ENCODE results near the gene POLR2H.

GRCh38 chr3:184347321-184348056 is 14.0 kb upstream of the POLR2H start:
- no peak for TF ChIP-seq GATA2 (IDR thresholded peaks at IDR 0.05; ENCODE audit: low read depth, low read length)
- no peak for TF ChIP-seq GATA3 (IDR thresholded peaks at IDR 0.05; ENCODE audit: low read depth, low read length)
